ENCODE results near the gene ERGIC1. TPM values are rescaled to one million over a fixed set of nuclear protein-coding genes. Genes with fewer than 3 reads are reported as not detected.
A peak's percentile ranks its signal among the peaks of the same experiment; 100 is the strongest.

The ERGIC1 gene
- total and polyA plus RNA-seq, 2 of the 13 experiments (the other 11 are each of a cell fraction or from before 2014, with no cell fraction given): 78.5 to 184 TPM

GRCh38 chr5:172935096-172935495, 101.0 kb downstream of the ERGIC1 start:
- H3K4me1 ChIP-seq (ENCODE audit: insufficient read depth, low read length): no peaks in the 10 kb centered on the region
- H3K9ac ChIP-seq (ENCODE audit: insufficient read depth, low read depth, low read length): no peak overlapping the region
- no peak overlapping the region for H3K27ac ChIP-seq (ENCODE audit: extremely low read length, insufficient read depth, low read length)
- H3K4me3 ChIP-seq (replicated peaks in 1 of 3; ENCODE audit: insufficient read depth in 1 of 3, low read depth in 2 of 3, low read length in 3 of 3): no peak overlapping the region
- ChIA-PET CTCF (ENCODE audit: low intra/inter-chr PET ratio, low total read pairs) (interaction anchor here (1.6 kb wide), 1 partner anchor 222 kb away, joined by 3 read pairs; no protein-coding TSS in a partner anchor), POLR2A (no interaction called here)
- FAIRE-seq: no peak
- DNase-seq (ENCODE audit: low spot score): no peak
- intact Hi-C loops (cut with micrococcal nuclease; ENCODE audit: unreplicated experiment): no loop called here
- WGBS (ENCODE audit: low lambda C conversion rate): 99% methylated on average over 10 of the region's 14 CpGs
- in situ Hi-C loops (cut with HindIII; ENCODE audit: extremely low pct_ligation_motif_present, low pct_unique_long_range_greater_than_20kb): no loop called here
- H3K36me3 ChIP-seq (replicated peaks in 1 of 2; ENCODE audit: control insufficient read depth in 1 of 2, insufficient read depth in 2 of 2, low read length in 2 of 2): peaks cover 25 to 49% of the 10 kb centered on the region in 2 experiments
- H4K20me1 ChIP-seq (ENCODE audit: insufficient read depth, low read length): no peaks in the 10 kb centered on the region
- no peaks in the 10 kb centered on the region for H3K79me2 ChIP-seq (ENCODE audit: insufficient read depth, low read length)
- H3K27me3 ChIP-seq (ENCODE audit: control insufficient read depth in 1 of 2, insufficient read depth in 2 of 2, low read length in 2 of 2): no peaks in the 10 kb centered on the region
- TF ChIP-seq GABPB1 (CRISPR knock-in tag; IDR thresholded peaks at IDR 0.05) (no peak), NFIB (CRISPR knock-in tag; IDR thresholded peaks at IDR 0.05; ENCODE audit: borderline replicate concordance) (no peak), AGO2 (optimal IDR thresholded peaks at IDR 0.05; ENCODE audit: low read depth, low read length) (peak; percentile 34), CBX5 (CRISPR knock-in tag; IDR thresholded peaks at IDR 0.05; ENCODE audit: borderline replicate concordance) (no peak)
- no peak overlapping the region for H3K4me2 ChIP-seq (ENCODE audit: low read depth, low read length)
- no TSS peak for BruUV-seq (replicated peaks)
- H2AFZ ChIP-seq (ENCODE audit: low read length): no peak overlapping the region
- H3K9me3 ChIP-seq (ENCODE audit: low read length): no peaks in the 10 kb centered on the region
- ATAC-seq: no peak

GRCh38 chr5:172936401-172936800, 102.3 kb downstream of the ERGIC1 start:
- Histone ChIP-seq H3K27me3 (ENCODE audit: control insufficient read depth in 1 of 2, insufficient read depth in 2 of 2, low read length in 2 of 2) (no peaks in the 10 kb centered on the region), H3K4me2 (ENCODE audit: low read depth, low read length) (no peak overlapping the region), H3K9ac (ENCODE audit: insufficient read depth, low read depth, low read length) (no peak overlapping the region), H3K9me3 (ENCODE audit: low read length) (no peaks in the 10 kb centered on the region), H3K4me1 (ENCODE audit: insufficient read depth, low read length) (no peaks in the 10 kb centered on the region), H3K27ac (ENCODE audit: extremely low read length, insufficient read depth, low read length) (no peak overlapping the region), H3K4me3 (replicated peaks in 1 of 3; ENCODE audit: insufficient read depth in 1 of 3, low read depth in 2 of 3, low read length in 3 of 3) (no peak overlapping the region), H2AFZ (ENCODE audit: low read length) (no peak overlapping the region), H3K79me2 (ENCODE audit: insufficient read depth, low read length) (no peaks in the 10 kb centered on the region), H4K20me1 (ENCODE audit: insufficient read depth, low read length) (no peaks in the 10 kb centered on the region), H3K36me3 (replicated peaks in 1 of 2; ENCODE audit: control insufficient read depth in 1 of 2, insufficient read depth in 2 of 2, low read length in 2 of 2) (peaks cover 30 to 60% of the 10 kb centered on the region in 2 experiments)
- in situ Hi-C loops (cut with HindIII; ENCODE audit: extremely low pct_ligation_motif_present, low pct_unique_long_range_greater_than_20kb) (no loop called here), intact Hi-C loops (cut with micrococcal nuclease; ENCODE audit: unreplicated experiment) (no loop called here)
- TF ChIP-seq SSRP1 (CRISPR knock-in tag; IDR thresholded peaks at IDR 0.05) (no peak), ZNF737 (CRISPR knock-in tag; IDR thresholded peaks at IDR 0.05; ENCODE audit: borderline replicate concordance) (no peak), TMF1 (CRISPR knock-in tag; IDR thresholded peaks at IDR 0.05; ENCODE audit: low read depth) (no peak), ZNF550 (CRISPR knock-in tag; IDR thresholded peaks at IDR 0.05; ENCODE audit: borderline replicate concordance) (no peak), CENPBD1 (CRISPR knock-in tag; IDR thresholded peaks at IDR 0.05; ENCODE audit: borderline replicate concordance, low read depth) (no peak), ZNF749 (CRISPR knock-in tag; IDR thresholded peaks at IDR 0.05; ENCODE audit: borderline replicate concordance) (no peak), ZNF766 (CRISPR knock-in tag; IDR thresholded peaks at IDR 0.05; ENCODE audit: borderline replicate concordance) (no peak), ZNF639 (CRISPR knock-in tag; conservative IDR thresholded peaks at IDR 0.05) (no peak), ZMAT5 (CRISPR knock-in tag; IDR thresholded peaks at IDR 0.05; ENCODE audit: borderline replicate concordance, low read depth) (no peak), FOXP1 (IDR thresholded peaks at IDR 0.05) (no peak), FOXP1 (CRISPR knock-in tag; IDR thresholded peaks at IDR 0.05) (no peak), HDAC2 (CRISPR knock-in tag; IDR thresholded peaks at IDR 0.05) (no peak)
- POLR2A ChIA-PET: no interaction called here
- CTCF ChIA-PET (ENCODE audit: low intra/inter-chr PET ratio, low total read pairs): no interaction called here
- 99% methylated on average over 5 of the region's 5 CpGs for WGBS (ENCODE audit: low lambda C conversion rate)
- no peak for DNase-seq (ENCODE audit: low spot score)
- no TSS peak for BruUV-seq (replicated peaks)
- ATAC-seq: no peak
- no peak for FAIRE-seq
